Hematopoietic multipotent progenitor cell treated with erythropoietin and hydrocortisone succinate and interleukin-3 and kit ligand, for 6 days (in vitro differentiated cells): ENCODE measurements around the gene OLIG1.

ENCODE experiments used
- DNase-seq: peaks from one replicate; pipeline ENCODE4 v3.0.0-alpha.2; 2015

The OLIG1 gene

GRCh38 chr21:33105088-33105487, 35.1 kb downstream of the OLIG1 start:
- no peak for DNase-seq

DNA sequence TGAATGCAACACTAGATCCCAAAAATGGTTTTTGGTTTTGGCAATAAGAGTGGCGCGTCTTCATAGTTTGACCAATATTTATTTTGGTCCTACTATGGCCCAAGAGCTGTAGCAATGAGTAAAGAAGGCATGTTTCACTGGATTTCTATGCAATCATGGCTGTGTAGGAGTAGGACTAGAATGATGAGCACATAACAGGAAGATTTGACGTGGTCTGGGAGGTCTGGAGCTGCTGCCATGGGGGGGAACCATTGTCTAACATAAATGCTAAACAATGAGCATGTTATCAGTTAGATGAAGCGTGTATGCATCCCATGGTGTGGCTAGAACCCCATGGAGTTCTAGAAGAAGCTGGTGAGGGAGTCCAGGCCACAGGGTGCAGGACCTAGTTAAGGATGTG, 38.3 kb downstream of the OLIG1 start:
- no peak for DNase-seq

GRCh38 chr21:33109574-33110339, 39.8 kb downstream of the OLIG1 start:
- peak; percentile 41 for DNase-seq

DNA sequence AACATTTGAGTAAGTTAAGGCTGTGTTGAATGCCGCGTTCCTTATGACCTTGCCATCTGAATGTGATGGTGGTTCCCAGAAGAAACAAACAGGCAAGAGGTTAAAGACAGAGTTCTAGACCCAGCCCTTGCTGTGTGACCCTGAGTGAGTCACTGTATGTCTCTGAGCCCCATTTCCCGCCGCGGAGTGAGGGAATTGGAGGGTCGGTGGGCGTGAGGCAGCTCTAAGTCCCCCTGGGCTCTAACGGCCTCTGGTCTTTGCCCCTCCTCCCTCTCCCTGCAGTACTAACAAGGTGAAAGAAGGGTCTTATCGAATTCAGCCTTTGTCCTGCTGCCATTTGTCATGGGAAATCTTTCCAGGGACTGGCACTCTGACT, 40.4 kb downstream of the OLIG1 start:
- no peak for DNase-seq

DNA sequence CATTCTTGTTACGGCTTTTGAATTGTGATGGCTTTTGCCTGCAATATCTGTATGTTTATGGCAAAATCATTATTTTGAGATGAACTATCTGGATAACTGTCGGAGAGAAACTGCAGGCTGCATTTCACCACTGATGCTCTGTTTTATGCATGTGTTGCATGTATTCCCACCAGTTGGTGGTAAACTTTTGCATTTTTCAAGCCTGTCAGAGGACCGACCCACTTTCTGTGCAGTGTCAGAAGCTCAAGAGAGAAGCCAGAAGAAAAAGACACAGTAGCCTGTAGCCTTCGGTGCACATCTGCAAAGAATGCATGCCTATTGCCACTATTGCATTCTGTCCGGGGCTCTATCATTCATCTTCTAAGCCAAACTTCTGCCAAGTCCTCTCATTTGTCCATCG, 41.6 kb downstream of the OLIG1 start:
- no peak for DNase-seq

DNA sequence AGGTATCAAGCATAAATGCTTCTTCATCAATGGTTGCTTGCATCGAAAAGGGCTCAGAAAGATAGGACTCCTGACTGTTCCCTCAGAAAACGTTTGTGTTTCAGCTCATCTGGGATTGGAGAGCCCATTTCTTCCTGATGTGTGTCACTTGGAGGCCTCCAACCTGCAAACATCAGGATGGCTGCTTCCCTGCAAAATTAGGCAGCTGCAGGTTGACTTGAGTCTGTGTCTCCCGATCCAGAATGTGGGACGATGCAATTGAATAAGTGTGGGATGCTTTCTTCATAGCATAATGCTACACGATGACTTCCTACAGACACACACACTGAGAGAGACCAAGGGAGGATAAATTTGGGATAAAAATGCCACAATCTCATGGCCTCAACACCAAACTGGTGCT, 42.2 kb downstream of the OLIG1 start:
- no peak for DNase-seq

GRCh38 chr21:33112681-33113080, 42.7 kb downstream of the OLIG1 start:
- no peak for DNase-seq

DNA sequence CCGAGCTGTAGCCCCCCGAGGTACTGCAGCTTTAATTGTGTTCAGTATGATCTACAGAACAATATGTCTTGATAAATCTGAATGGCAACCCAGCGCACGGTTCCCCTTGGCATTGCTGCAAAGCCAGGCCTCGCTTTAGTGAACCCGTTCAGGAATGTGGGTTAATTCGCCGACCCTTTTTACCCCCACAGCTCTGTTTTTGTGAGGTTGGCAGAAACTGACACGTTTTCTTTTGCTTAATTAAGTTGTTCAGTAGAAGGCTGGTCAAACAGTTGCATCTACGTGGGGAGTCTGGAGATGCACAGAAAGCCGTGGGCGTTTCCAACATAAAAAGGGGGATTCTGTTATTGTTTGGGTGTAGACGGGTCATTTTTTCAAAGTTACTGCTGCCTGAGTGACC, 43.2 kb downstream of the OLIG1 start:
- DNase-seq, result no peak

- no peak for DNase-seq
Measured at GRCh38 chr21:33114276-33114675, 44.3 kb downstream of the OLIG1 start.

DNA sequence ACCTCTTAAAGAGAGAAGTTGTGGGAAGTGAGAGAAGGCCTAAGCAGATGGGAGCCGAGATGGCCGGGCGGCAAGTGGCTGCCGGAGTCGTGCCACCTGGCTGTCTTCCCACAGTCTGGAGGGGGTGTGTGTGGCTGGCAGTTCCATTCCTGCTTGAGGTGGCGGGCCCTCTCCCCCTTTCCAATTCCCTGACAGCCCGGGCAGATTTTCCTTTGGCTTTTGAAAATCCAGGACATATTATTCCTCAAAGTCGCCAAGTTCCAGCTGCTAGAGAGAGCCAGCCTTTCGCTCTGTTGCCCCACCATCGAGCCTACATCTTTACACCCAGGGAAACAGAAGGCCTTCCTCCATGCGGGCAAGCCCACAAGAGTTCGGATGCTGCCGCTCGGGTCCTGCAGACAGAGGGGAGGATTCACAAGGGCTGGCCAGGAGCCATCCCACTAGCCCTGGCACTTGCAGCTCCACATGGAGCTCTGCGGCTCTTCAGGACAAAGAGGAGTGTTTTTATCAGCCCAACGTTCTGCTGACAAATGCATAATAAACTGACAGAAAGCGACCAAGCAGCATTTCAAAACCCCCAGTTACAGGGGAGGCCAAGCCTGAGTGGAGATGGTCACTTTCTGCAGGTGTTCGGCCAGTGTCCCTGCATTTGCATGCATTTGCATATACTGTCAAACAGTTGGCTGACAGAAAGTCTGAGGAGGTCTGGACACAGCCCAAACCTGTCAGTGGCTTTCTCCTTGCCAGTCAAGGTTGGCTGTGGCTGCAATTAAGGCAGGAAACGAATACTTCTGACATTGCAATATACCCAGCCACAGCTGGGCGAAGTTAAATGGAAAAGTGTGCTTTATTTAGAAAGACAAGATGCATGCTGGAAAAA, 45.9 kb downstream of the OLIG1 start:
- no peak for DNase-seq

DNA sequence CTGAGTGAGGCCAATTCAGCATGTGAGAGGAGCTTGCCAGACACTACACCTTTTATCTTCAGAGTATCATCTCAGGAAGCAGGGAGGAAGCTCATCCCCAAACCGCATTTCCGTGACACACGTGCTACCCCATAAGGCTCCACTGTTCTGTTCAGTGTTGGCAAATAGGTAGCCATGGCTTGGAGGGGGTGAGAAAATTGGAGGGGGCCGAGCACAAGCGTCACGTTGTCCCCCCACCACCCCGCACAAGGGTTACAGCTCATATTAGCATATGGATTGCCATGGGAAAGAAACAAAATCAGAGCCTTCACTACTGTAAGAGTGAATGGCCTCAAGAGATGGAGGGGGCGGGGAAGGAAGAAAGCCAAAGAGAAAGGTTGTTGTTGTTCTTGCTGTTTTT, 46.7 kb downstream of the OLIG1 start:
- DNase-seq, result no peak

DNA sequence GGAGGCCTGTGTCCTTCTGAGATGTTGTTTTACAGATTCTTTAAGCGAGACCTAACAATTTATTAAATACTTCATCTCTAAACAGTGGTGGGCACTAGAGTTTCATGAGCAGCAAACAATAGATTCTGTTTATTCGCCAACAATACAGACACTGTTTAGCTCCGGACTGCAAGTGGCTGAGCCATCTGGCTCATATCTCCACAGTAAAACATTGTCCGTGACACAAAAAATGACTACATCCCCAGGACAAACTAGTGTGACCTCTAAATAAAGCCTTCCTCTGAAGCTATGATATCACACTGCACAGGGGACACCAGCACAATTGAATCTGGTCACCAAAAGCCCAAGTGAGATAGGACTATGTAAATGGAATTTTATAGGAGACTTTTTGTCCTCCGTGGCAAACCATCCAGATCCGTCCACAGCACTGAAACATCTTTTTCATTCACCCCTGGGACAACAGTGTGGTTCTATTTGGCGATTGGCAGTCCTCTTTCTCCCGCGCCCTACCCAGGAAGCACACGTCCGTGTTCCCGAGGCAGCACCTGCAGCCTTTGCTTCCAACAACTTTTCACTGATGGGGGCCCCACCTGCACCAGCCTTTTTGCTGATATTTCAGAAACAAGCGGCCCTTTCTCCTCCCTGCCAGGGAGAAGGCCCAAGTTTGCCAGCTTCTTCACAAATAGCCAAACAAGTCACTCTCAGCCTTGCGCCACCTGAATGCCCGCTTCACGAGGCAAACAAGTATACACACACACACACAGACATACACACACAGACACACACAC, 47.4 kb downstream of the OLIG1 start:
- no peak for DNase-seq
